GM19099 (cell line): ENCODE data around the gene GMPR2.

ENCODE experiments used
- POLR2A ChIP-seq: IDR thresholded peaks from 3 replicates; pipeline ENCODE4 v1.6.1; 2011; ENCODE audit warnings: low read depth; ENCODE audit not compliant: insufficient read length; ENCODE audit errors: extremely low read depth

Gene GMPR2

DNA sequence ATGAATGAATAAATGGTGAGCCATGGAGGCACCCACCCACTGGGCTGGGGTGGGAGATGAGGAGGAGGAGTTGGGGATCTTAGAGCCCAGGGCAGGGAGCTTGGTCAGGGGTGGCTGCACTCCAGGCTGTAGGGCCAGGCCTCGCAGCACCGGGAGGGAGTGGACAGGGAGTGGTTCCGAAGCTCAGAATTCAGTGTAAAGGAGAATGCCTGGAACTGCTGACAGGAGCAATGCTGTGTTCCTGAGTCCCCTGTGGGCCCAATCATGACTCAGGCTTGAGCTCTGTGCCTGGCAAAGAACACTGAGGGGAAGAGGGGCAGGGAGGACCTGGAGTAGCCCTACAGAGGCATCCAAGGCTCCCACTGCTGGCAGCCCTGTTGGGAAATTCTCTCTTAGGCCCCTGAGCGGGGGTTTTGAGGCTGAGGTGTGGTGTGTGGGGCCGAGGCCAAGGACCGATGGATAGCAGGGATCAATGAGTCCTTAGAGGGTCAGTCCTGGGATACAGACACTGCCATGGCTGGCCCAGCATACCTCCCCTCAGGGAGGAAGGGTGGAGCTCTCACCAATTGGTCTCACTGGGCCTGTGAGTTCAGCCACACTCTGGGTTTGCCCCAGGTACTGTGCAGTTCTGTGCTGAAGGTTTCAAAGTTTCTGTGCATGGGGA is 48.2 kb downstream of the GMPR2 start:
- no peak for TF ChIP-seq POLR2A

DNA sequence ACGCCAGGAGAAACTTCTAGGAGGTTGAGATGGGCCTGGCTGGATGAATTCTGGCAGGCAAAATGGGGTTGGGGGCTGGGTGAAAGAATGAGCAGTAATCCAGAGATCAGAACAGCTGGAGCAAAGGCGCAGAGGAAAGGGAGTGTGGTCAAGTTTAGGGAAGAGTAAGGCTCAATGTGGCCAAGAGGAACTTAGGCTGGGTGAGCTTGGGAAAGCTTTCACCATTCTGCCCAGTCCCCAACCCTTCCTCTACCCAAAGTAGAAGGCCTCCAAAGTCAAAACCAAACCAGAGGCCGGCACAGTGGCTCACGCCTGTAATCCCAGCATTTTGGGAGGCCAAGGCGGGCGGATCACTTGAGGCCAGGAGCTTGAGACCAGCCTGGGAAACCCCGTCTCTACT is 48.9 kb downstream of the GMPR2 start:
- TF ChIP-seq POLR2A = no peak

DNA sequence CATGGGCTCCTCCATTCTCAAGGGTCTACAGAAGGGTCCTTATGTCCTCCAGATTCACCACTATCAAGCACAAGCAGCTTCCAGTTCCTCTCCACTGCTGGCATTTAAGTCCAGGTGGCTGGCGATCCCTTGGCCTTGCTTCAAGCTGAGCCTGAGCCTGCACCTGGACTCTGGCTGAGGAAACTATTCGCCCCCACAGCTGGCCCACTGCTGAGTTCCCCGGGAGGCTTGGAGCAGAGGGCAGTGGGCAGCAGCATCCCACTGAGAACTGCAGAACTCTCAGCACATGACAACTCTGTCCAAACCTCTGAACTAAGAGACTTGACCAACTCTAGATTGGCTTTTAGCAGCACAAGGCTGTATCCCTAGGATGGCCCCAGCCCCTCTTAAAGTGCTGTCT is 50.0 kb downstream of the GMPR2 start:
- no peak for TF ChIP-seq POLR2A

DNA sequence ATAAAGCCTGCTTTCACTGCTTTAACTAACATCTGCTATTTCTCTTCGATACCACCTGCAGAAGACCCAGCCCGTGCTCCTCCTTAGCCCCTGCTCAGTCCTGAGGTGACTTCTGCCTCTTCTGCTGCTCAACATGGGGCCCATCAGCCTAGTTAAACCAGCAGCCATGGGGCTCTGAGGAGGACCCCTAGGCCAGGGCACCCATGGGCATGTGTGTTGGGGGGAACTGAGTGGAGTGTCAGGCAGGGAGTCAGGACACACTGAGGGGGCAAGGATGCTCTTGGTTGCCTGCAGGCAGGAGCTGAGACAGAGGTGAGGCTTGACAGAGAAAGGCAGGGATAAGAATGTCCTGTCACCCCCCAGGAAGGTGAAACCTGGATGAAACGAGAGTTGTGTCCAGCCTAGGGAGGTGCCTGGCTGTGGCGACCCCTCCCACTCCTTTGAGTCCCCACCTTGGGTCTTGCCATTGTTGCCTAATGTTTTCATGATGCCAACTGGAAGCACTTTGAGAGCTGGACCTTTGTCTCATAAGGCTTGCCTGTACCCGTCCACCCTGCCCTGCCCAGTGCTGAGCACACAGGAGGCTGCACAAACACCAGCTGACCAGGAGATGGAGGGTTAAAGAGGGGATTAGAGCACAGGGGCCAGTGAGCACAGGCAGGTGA is 51.2 kb downstream of the GMPR2 start:
- no peak for TF ChIP-seq POLR2A

DNA sequence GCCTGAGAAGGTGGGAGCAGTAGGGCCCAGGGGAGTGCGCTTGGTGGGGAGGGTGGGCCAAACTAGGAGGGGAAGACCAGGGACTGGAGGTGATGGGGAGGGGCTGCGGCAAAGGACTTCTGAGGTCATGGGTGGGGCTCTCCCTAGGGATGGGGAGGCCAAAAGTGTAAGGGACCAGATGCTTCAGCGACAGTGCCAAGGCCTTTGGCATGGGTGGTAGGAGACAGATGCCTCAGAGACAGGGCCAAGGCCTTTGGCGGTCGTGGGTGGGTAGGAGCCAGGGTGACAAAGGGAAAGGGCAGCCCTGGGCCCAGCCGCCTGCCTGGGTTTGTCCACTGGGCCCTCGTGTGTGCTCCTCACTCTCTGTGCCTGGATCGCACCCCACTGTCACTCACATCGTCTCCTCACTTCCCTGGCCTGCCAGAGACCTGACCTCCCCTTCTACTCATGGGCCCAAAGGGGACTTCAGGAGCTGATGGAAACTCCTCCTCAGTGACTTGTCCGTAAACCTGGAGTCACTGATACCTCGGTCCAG is 51.8 kb downstream of the GMPR2 start:
- TF ChIP-seq POLR2A = no peak

DNA sequence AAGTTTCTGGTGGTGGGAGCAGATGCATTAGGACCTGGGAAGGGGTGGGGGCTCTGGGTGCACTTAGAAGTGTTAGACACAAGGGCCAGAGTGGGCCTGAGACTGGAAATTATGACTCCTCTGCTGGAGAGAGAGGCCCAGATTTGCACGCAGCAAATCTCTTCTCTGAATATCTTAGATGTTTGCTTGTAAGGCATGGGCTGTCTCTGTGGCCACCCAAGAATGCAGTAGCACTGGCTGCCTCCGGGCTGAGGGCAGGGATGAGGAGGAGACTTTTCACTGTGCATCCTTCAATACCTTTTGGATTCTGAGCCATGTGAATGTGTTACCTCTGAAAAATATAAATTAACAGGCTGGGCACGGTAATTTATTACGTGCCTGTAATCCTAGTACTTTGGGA is 52.6 kb downstream of the GMPR2 start:
- no peak for TF ChIP-seq POLR2A

DNA sequence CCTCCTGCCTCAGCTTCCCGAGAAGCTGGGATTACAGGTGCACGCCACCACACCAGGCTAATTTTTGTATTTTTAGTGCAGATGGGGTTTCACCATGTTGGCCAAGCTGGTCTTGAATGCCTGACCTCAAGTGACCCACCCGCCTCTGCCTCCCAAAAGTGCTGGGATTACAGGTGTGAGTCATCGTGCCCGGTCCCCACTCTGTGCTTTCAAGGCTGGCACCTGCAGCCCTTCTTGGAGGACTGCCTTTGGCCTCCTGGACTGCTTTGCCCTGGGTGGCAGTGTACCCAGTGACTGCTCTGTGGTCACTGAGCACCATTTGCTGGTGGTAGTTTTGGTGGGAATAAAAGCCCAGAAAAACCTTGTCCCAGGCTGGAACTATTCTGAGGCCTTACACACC is 54.3 kb downstream of the GMPR2 start:
- TF ChIP-seq POLR2A = no peak
